H1 (cell line): ENCODE measurements around the gene PDPK1. TPM values are rescaled to one million over a fixed set of nuclear protein-coding genes. Genes with fewer than 3 reads are reported as not detected.
"Not testable (repeated sequence)": the region's sequence is repeated elsewhere in the genome, so short reads cannot be mapped to it uniquely, and the experiment has no call there.

ENCODE experiments used
- CTCF ChIA-PET: fragments of 300-600 bp; sonication (Branson Sonifier 250); formaldehyde crosslinking; loops from one replicate; lab custom pipeline; 2021; ENCODE audit not compliant: partially characterized antibody; lab: Charles Lee
- POLR2A ChIA-PET: fragments of 300-600 bp; sonication (Branson Sonifier 250); formaldehyde crosslinking; loops from one replicate; lab custom pipeline; 2021; ENCODE audit warnings: inconsistent platforms; ENCODE audit not compliant: partially characterized antibody; lab: Charles Lee
- DNase-seq, 2 experiments: peaks; one replicate each; pipeline versions ENCODE4 v3.0.0 to v3.0.0-alpha.2; 2010 to 2022; ENCODE audit warnings: low spot score in 2 of 2, low read depth in 1 of 2, mixed read lengths in 1 of 2
- FAIRE-seq: peaks from 2 replicates; lab custom pipeline; 2011; peaks lifted over from hg19 to GRCh38; lab: Jason Lieb, UNC
- H2AFZ ChIP-seq: 2 replicates; pipeline ENCODE4 v1.8.1; 2012; ENCODE audit warnings: low read length, inconsistent platforms
- H2AK5ac ChIP-seq: 2 replicates; pipeline ENCODE4 v1.6.1; 2013; ENCODE audit warnings: low read depth, low read length
- H2BK120ac ChIP-seq: replicated peaks from 2 replicates; pipeline ENCODE3; 2013; ENCODE audit warnings: low read depth, low read length, inconsistent platforms
- H2BK12ac ChIP-seq: 2 replicates; pipeline ENCODE4 v1.6.1; 2013; ENCODE audit warnings: low read depth, low read length
- H2BK15ac ChIP-seq: 2 replicates; pipeline ENCODE4 v1.6.1; 2013; ENCODE audit warnings: low read length
- H2BK20ac ChIP-seq: 2 replicates; pipeline ENCODE4 v1.6.1; 2013; ENCODE audit warnings: low read length
- H2BK5ac ChIP-seq: 2 replicates; pipeline ENCODE4 v1.6.1; 2013; ENCODE audit warnings: low read depth, low read length
- H3K14ac ChIP-seq: 2 replicates; pipeline ENCODE4 v1.6.1; 2013; ENCODE audit warnings: inconsistent platforms; ENCODE audit not compliant: insufficient read length
- H3K18ac ChIP-seq: 2 replicates; pipeline ENCODE4 v1.6.1; 2013; ENCODE audit warnings: low read length; ENCODE audit errors: extremely low read depth
- H3K23ac ChIP-seq: 2 replicates; pipeline ENCODE4 v1.6.1; 2013; ENCODE audit warnings: inconsistent platforms; ENCODE audit not compliant: insufficient read length
- H3K23me2 ChIP-seq: 2 replicates; pipeline ENCODE4 v1.6.1; 2013; ENCODE audit warnings: low read depth, low read length
- H3K27ac ChIP-seq: 2 replicates; pipeline ENCODE4 v1.6.1; 2011; ENCODE audit warnings: low read depth, low read length, inconsistent platforms
- H3K27me3 ChIP-seq, 4 experiments: replicated peaks in 1 of 4; 1 replicate in 1 of 4; 2 replicates in 3 of 4; pipeline versions ENCODE4 v1.6.1 to v1.8.1; 2011 to 2013; ENCODE audit warnings: low read length in 3 of 4, mild to moderate bottlenecking in 3 of 4, inconsistent platforms in 2 of 4, mixed read lengths in 2 of 4, moderate library complexity in 1 of 4; ENCODE audit not compliant: control insufficient read depth in 3 of 4, insufficient read depth in 3 of 4; ENCODE audit errors: extremely low read depth in 1 of 4
- H3K36me3 ChIP-seq, 4 experiments: 2 replicates each; pipeline versions ENCODE4 v1.6.1 to v1.8.1; 2011 to 2013; ENCODE audit warnings: mild to moderate bottlenecking in 4 of 4, low read length in 3 of 4, moderate library complexity in 2 of 4, control low read depth in 1 of 4, inconsistent platforms in 1 of 4; ENCODE audit not compliant: insufficient read depth in 4 of 4, control insufficient read depth in 2 of 4
- H3K4ac ChIP-seq: replicated peaks from 2 replicates; pipeline ENCODE3; 2013; ENCODE audit warnings: low read length, low read depth, mixed read lengths, inconsistent platforms; ENCODE audit not compliant: insufficient read length
- H3K4me1 ChIP-seq, 4 experiments: replicated peaks in 1 of 4; 1 replicate in 1 of 4; 2 replicates in 3 of 4; pipeline versions ENCODE4 v1.6.1 to v1.8.1; 2011 to 2013; ENCODE audit warnings: low read length in 3 of 4, inconsistent platforms in 2 of 4, mixed read lengths in 1 of 4; ENCODE audit not compliant: insufficient read depth in 4 of 4, control insufficient read depth in 3 of 4
- H3K4me2 ChIP-seq, 2 experiments: 2 replicates each; pipeline versions ENCODE4 v1.6.1 to v1.8.1; 2011 to 2013; ENCODE audit warnings: low read depth in 2 of 2, low read length in 2 of 2, control low read depth in 1 of 2, inconsistent platforms in 1 of 2, mild to moderate bottlenecking in 1 of 2; ENCODE audit not compliant: insufficient read depth in 1 of 2
- H3K4me3 ChIP-seq, 4 experiments: fragments of 200-600, 300-600 bp in 1 of 4; sonication (generic), shearing (Covaris generic), sonication (Bioruptor Twin) in 1 of 4; 2 replicates each; pipeline versions ENCODE4 v1.5.1 to v1.8.1; 2011 to 2016; ENCODE audit warnings: low read length in 4 of 4, low read depth in 3 of 4, control low read depth in 2 of 4, inconsistent platforms in 2 of 4, mild to moderate bottlenecking in 2 of 4, mixed read lengths in 1 of 4, moderate library complexity in 1 of 4; ENCODE audit not compliant: insufficient read depth in 2 of 4; ENCODE audit errors: extremely low read depth in 1 of 4
- H3K56ac ChIP-seq: replicated peaks from 2 replicates; pipeline ENCODE3; 2013; ENCODE audit warnings: low read depth, mild to moderate bottlenecking, mixed read lengths, low read length, inconsistent platforms; ENCODE audit not compliant: insufficient read length
- H3K79me1 ChIP-seq: 2 replicates; pipeline ENCODE4 v1.6.1; 2013; ENCODE audit warnings: low read depth, low read length, control low read depth
- H3K79me2 ChIP-seq, 2 experiments: 2 replicates each; pipeline versions ENCODE4 v1.6.1 to v1.8.1; 2012 to 2013; ENCODE audit warnings: low read length in 2 of 2, mild to moderate bottlenecking in 2 of 2, inconsistent platforms in 1 of 2; ENCODE audit not compliant: insufficient read depth in 2 of 2, control insufficient read depth in 1 of 2
- H3K9ac ChIP-seq, 4 experiments: replicated peaks in 1 of 4; 1 replicate in 1 of 4; 2 replicates in 3 of 4; pipeline versions ENCODE4 v1.6.1 to v1.8.1; 2011 to 2013; ENCODE audit warnings: low read depth in 3 of 4, low read length in 3 of 4, control low read depth in 2 of 4, mild to moderate bottlenecking in 2 of 4, moderate library complexity in 2 of 4, inconsistent platforms in 1 of 4; ENCODE audit errors: extremely low read depth in 1 of 4
- H3K9me3 ChIP-seq, 2 experiments: 2 replicates each; pipeline versions ENCODE4 v1.6.1 to v1.8.1; 2012 to 2013; ENCODE audit warnings: mild to moderate bottlenecking in 2 of 2, moderate library complexity in 2 of 2, control low read depth in 1 of 2, inconsistent platforms in 1 of 2, low read depth in 1 of 2, low read length in 1 of 2, mixed read lengths in 1 of 2; ENCODE audit not compliant: insufficient read depth in 2 of 2
- H4K20me1 ChIP-seq, 2 experiments: replicated peaks in 1 of 2; 2 replicates each; pipeline versions ENCODE3 to v1.8.1; 2011 to 2013; ENCODE audit warnings: inconsistent platforms in 2 of 2, low read length in 2 of 2, mild to moderate bottlenecking in 1 of 2; ENCODE audit not compliant: insufficient read depth in 2 of 2, control insufficient read depth in 1 of 2
- H4K5ac ChIP-seq: 2 replicates; pipeline ENCODE4 v1.6.1; 2013; ENCODE audit warnings: low read length, low read depth, mixed read lengths, inconsistent platforms; ENCODE audit not compliant: insufficient read length
- H4K8ac ChIP-seq: 2 replicates; pipeline ENCODE4 v1.8.0; 2013; ENCODE audit warnings: mild to moderate bottlenecking, moderate library complexity, low read length, inconsistent platforms; ENCODE audit not compliant: insufficient read depth; ENCODE audit errors: extremely low read depth
- H4K91ac ChIP-seq: replicated peaks from 2 replicates; pipeline ENCODE3; 2013; ENCODE audit warnings: low read length, mixed read lengths, inconsistent platforms; ENCODE audit not compliant: insufficient read length
- GTF2F1 ChIP-seq: IDR thresholded peaks from 2 replicates; pipeline ENCODE4 v1.6.1; 2012; ENCODE audit warnings: low read depth, low read length, improper control_type of control experiment, borderline replicate concordance
- JUN ChIP-seq: IDR thresholded peaks from 2 replicates; pipeline ENCODE4 v1.6.1; 2011; ENCODE audit warnings: low read depth, mild to moderate bottlenecking, improper control_type of control experiment, low read length
- KDM4A ChIP-seq: IDR thresholded peaks from one replicate; pipeline ENCODE4 v1.7.1; 2012; ENCODE audit warnings: low read depth, mild to moderate bottlenecking, moderate library complexity, low read length, inconsistent platforms; ENCODE audit not compliant: severe bottlenecking
- WGBS, 2 experiments: shearing (Covaris generic) in 1 of 2; methylation state at CpG; one replicate each; pipeline versions ENCODE4 v1.1.6 to v1.1.7; 2013 to 2015; ENCODE audit warnings: low lambda C conversion rate in 2 of 2, mixed read lengths in 2 of 2, inconsistent platforms in 1 of 2, low coverage in 1 of 2, missing lambda C conversion rate in 1 of 2; ENCODE audit not compliant: insufficient replicate concordance in 2 of 2, insufficient coverage in 1 of 2, insufficient read length in 1 of 2; ENCODE audit errors: extremely low coverage in 1 of 2, missing lambda C conversion rate in 1 of 2; 5-methylcytosine and 5-hydroxymethylcytosine counted together
- polyA plus RNA-seq, 7 experiments: library from polyadenylated mRNA; depleted of rRNA in 3 of 7; stranded (reverse) in 5 of 7; unstranded in 2 of 7; fragments of >200 nt in 5 of 7; fragments of 200-250 nt in 2 of 7; gene quantifications; 1 replicate in 5 of 7; 2 replicates in 1 of 7; 4 replicates in 1 of 7; pipeline versions ENCODE4 v1.2.1 to v1.2.3, GENCODE V29; 2011 to 2013; ENCODE audit warnings: missing spikeins in 2 of 7, mixed read lengths in 2 of 7
- total RNA-seq: library from RNA; stranded (reverse); fragmentation: NEBNext Ultra II Directional; extraction: Animal tissue kit (Norgen Biotek cat#: 25700); gene quantifications from 2 replicates; pipeline ENCODE4 v1.2.1, GENCODE V29; 2021
- TF ChIP-seq, protein P1 (sequence below): IDR thresholded peaks from 2 replicates; pipeline ENCODE4 v1.6.1; 2011; ENCODE audit warnings: low read depth, mild to moderate bottlenecking, low read length; ENCODE audit not compliant: insufficient read depth

The PDPK1 gene
- total and polyA plus RNA-seq, 2 of the 8 experiments (the other 6 are each of a cell fraction or from before 2014, with no cell fraction given): 17.1 to 27.8 TPM

DNA sequence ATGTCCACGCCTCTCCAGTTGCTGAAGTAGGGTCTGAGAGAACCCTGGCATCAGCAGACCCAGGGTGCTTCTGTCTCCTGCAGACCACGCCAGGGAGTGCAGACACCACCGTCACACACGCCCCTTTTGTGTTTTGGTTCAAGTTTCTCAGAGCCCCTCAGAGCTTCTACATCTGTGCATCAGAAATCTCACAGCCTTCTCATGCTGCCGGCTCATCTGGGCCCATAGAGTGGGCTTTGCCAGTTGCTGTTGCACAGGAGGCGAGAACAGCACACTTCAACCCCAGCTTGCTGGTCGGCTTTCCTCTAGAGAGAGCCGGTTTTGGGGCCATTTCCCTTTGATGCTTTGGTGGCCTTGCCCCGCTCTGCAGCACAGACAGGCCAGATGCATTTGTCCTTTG lies 60.9 kb downstream of the PDPK1 start (continued):
- TF ChIP-seq, protein P1, sequence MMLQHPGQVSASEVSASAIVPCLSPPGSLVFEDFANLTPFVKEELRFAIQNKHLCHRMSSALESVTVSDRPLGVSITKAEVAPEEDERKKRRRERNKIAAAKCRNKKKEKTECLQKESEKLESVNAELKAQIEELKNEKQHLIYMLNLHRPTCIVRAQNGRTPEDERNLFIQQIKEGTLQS: no peak
- TF ChIP-seq JUN: no peak
- TF ChIP-seq KDM4A: no peak
- TF ChIP-seq GTF2F1: no peak

DNA sequence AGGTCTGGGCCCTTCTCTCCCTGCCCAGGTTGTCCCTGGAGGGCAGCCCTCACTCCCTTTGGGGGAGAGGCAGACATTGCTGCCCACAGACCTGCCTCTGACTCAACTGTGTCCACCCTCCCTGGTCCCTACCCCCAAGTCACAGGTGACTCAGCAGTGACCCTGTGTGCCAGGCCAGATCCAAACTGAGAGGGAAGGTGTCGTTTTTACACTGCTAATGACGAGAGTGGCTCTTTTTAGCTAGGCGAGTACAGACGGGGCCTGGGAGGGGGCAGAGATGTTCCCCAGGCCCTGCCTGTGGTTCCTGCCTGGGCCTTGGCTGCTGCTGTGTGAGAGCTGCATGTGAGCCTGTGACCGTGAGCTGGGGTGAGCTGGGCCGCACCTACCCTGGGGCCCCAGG lies 61.3 kb downstream of the PDPK1 start:
- H3K4me2 ChIP-seq, H4K20me1 ChIP-seq, H3K56ac ChIP-seq, H2BK15ac ChIP-seq, H3K9ac ChIP-seq, H3K4me3 ChIP-seq, H3K4me1 ChIP-seq, H4K5ac ChIP-seq, H3K36me3 ChIP-seq, H2BK5ac ChIP-seq, H3K14ac ChIP-seq, H2BK20ac ChIP-seq, DNase-seq, H3K4ac ChIP-seq, H2BK12ac ChIP-seq, H3K79me2 ChIP-seq, H3K23me2 ChIP-seq, H3K27ac ChIP-seq, H3K23ac ChIP-seq, H4K91ac ChIP-seq, H2BK120ac ChIP-seq, H3K9me3 ChIP-seq, POLR2A ChIA-PET, H3K27me3 ChIP-seq, H2AFZ ChIP-seq, H3K79me1 ChIP-seq, H4K8ac ChIP-seq, CTCF ChIA-PET, FAIRE-seq, H2AK5ac ChIP-seq, H3K18ac ChIP-seq: not testable (repeated sequence)
- no CpG with 5 or more reads among the region's 6 CpGs for WGBS, 2 experiments
